Measurements from ENCODE around the gene RDH11. TPM values are rescaled to one million over a fixed set of nuclear protein-coding genes. Genes with fewer than 3 reads are reported as not detected.

The RDH11 gene
- total and polyA plus RNA-seq, 10 of the 15 experiments (the other 5 are each of a cell fraction or from before 2014, with no cell fraction given): 49.7 to 161 (median 77.2) TPM

GRCh38 chr14:67695394-67695949 lies at the start of gene RDH11 (continued):
- TF ChIP-seq MEF2A (IDR thresholded peaks at IDR 0.05; ENCODE audit: insufficient read depth, low read depth, low read length) (no peak), NFYB (IDR thresholded peaks at IDR 0.05; ENCODE audit: insufficient read depth, low read depth, low read length) (no peak), POLR2AphosphoS2 (IDR thresholded peaks at IDR 0.05; ENCODE audit: low read depth, low read length) (no peak), NFYA (IDR thresholded peaks at IDR 0.05; ENCODE audit: borderline replicate concordance, low read depth, low read length) (no peak), ZNF384 (IDR thresholded peaks at IDR 0.05; ENCODE audit: borderline replicate concordance, low read depth, low read length) (no peak), E4F1 (IDR thresholded peaks at IDR 0.05; ENCODE audit: borderline replicate concordance, partially characterized antibody) (peak; percentile 45), SP1 (IDR thresholded peaks at IDR 0.05; ENCODE audit: low read depth, low read length) (no peak), SMAD5 (IDR thresholded peaks at IDR 0.05; ENCODE audit: low read depth) (peak; percentile 61; the same call in 1 of the 2 replicates), SREBF1 (IDR thresholded peaks at IDR 0.05; ENCODE audit: low read length) (no peak), EGR1 (IDR thresholded peaks at IDR 0.05; ENCODE audit: borderline replicate concordance in 1 of 2, low read depth in 2 of 2, low read length in 2 of 2) (no peak; a peak in 1 of 3 replicates), KLF5 (IDR thresholded peaks at IDR 0.05; ENCODE audit: partially characterized antibody) (no peak), DPF2 (IDR thresholded peaks at IDR 0.05) (no peak), CREM (IDR thresholded peaks at IDR 0.05; ENCODE audit: low read depth) (peak; percentile 65), ETV6 (conservative IDR thresholded peaks at IDR 0.05 in 1 of 2, IDR thresholded peaks at IDR 0.05 in 1 of 2; ENCODE audit: borderline replicate concordance in 1 of 2, low read depth in 1 of 2) (no peak), BRCA1 (IDR thresholded peaks at IDR 0.05; ENCODE audit: low read depth, low read length) (no peak), CHD2 (IDR thresholded peaks at IDR 0.05; ENCODE audit: borderline replicate concordance, low read depth, low read length) (no peak), RBBP5 (conservative IDR thresholded peaks at IDR 0.05) (no peak), MXI1 (IDR thresholded peaks at IDR 0.05; ENCODE audit: low read depth, low read length) (peak; percentile 58; the same call in 1 of the 2 replicates), TAF1 (IDR thresholded peaks at IDR 0.05; ENCODE audit: borderline replicate concordance, low read depth, low read length) (peak; percentile 64; the same call in 1 of the 2 replicates), IKZF2 (IDR thresholded peaks at IDR 0.05) (peak in 1 of 2 experiments; percentile 38; a peak in 3 of 4 replicates), NKRF (conservative IDR thresholded peaks at IDR 0.05) (peak; percentile 73), SMC3 (IDR thresholded peaks at IDR 0.05; ENCODE audit: borderline replicate concordance, low read length) (no peak)
- TF ChIP-seq, protein P1, sequence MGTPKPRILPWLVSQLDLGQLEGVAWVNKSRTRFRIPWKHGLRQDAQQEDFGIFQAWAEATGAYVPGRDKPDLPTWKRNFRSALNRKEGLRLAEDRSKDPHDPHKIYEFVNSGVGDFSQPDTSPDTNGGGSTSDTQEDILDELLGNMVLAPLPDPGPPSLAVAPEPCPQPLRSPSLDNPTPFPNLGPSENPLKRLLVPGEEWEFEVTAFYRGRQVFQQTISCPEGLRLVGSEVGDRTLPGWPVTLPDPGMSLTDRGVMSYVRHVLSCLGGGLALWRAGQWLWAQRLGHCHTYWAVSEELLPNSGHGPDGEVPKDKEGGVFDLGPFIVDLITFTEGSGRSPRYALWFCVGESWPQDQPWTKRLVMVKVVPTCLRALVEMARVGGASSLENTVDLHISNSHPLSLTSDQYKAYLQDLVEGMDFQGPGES (IDR thresholded peaks at IDR 0.05): no peak
